Activated CD4-positive, alpha-beta T cell treated with anti-CD3 and anti-CD28 coated beads, Interleukin-2, Interleukin-4, amounts not matched to agents 100 ng/mL and 50 ng/mL, durations not matched to agents 16 hours and 8 hours (primary cell): Measurements from ENCODE around the gene DHRS7B.
"Not testable (repeated sequence)": the region's sequence is repeated elsewhere in the genome, so short reads cannot be mapped to it uniquely, and the experiment has no call there.

ENCODE experiments used
- DNase-seq: peaks from one replicate; pipeline ENCODE4 v3.0.0-alpha.2; 2020; ENCODE audit warnings: low spot score

The DHRS7B gene

GRCh38 chr17:21210411-21211076 is 83.8 kb downstream of the DHRS7B start:
- DNase-seq = no peak

- no peak for DNase-seq
These were observed 85.2 kb downstream of the DHRS7B start for GRCh38 chr17:21211825-21212479.

- DNase-seq = no peak
These were observed 86.3 kb downstream of the DHRS7B start for GRCh38 chr17:21212826-21213637.

DNA sequence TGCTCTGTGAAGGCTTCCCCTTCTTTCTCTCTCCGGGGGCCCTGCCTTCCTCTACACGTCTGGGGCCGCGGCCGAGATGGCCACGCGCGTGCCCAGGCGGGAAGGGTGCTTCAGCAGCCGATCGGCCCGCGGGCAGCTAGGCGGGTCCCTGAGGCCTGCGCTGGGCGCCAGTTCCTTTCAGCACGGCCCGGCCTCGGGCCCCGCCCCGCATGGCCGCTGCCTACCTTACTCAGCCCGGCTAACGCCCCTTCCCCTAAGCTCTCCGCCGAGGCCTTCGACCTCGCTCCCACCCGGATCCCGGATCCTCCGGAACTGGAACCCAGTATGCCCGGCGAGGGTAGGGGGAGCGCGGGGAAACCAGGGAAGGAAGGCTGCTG is 86.9 kb downstream of the DHRS7B start:
- DNase-seq = no peak

- peak; percentile 97 for DNase-seq
These were observed 87.4 kb downstream of the DHRS7B start, which contains the start of gene TMEM11 for GRCh38 chr17:21214015-21214776. Gene TMEM11, minus strand, starts transcription at chr17:21214161. Its CDS starts 9 bp downstream, at chr17:21214152.

- no peak for DNase-seq
These were observed 88.2 kb downstream of the DHRS7B start for GRCh38 chr17:21214777-21215541.

DNA sequence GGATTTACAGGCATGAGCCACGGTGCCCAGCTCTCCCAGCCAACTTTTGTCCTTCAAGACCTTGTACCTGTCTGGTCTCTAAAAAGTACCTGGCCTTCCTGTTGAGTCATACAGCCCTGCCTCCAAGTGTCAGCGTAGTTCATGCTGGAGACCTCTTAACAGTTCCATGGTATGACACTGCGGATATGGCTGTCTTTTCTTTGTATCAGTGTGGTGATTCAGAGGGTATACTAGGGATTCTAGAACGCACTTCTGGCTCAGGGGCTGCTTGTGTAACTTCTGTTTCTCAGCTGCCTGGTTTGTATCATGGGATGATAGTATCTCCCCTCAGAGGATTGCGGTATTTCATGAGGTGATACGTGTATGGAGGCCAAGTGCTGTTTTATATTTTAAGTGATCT is 89.2 kb downstream of the DHRS7B start:
- DNase-seq = peak; percentile 14

GRCh38 chr17:21217346-21217745 is 90.6 kb downstream of the DHRS7B start:
- DNase-seq = no peak

- no peak for DNase-seq
These were observed 91.3 kb downstream of the DHRS7B start for GRCh38 chr17:21218101-21218500.

- DNase-seq = no peak
These were observed 92.1 kb downstream of the DHRS7B start for GRCh38 chr17:21218831-21219380.

DNA sequence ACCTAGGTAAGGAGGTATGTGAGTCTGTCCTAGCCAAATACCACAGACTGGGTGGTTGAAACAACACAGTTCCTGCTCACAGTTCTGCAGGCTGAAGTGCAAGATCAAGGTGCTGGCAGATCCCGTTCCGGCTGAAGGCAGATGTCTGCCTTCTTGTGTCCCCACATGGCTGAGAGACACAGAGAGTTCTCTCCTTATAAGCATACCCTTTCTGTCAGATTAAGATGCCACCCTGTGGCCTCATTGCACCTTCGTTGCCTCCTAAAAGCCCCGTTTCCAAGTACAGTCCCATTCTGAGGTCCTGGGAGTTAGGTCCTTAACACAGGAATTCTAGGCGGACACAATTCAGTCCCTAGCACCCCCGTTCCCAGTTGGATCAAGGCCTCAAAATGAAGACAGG is 96.3 kb downstream of the DHRS7B start:
- no peak for DNase-seq

DNA sequence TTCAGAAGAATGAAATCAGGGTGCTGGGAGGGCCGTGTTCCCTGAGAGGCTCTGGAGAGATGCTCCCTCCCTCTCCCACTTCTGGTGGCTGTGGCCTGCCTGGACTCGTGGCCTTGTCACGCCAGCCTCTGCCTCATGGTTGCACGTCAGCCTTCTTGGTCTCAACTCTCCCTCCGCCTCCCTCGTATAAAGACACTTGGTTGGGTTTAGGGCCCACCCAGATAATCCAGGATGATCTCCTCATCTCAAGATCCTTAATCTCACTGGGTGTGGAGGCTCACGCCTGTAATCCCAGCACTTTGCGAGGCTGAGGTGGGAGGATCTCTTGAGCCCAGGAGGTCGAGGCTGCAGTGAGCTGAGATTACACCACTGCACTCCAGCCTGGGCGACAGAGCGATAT is 100.5 kb downstream of the DHRS7B start:
- not testable (repeated sequence) for DNase-seq

- DNase-seq = no peak
These were observed 101.3 kb downstream of the DHRS7B start for GRCh38 chr17:21228111-21228510.

DNA sequence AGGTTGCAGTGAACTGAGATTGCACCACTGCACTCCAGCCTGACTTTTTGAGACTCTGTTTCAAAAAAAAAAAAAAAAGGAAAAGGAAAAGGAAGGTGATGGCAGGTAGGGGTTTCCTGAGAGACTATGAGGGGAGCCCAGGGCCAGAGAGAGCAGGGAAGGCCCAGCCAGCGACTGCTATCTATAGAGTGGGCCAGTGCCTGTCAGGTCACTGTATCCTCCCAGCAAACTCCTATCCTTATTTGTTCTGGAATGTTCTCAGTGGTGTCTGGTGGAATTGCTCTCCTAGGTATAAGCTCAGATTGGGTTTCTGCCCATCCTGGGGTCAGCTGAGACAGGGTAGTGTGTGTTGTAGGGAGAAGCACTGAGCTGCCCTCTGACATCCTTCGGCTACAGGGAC is 102.1 kb downstream of the DHRS7B start:
- DNase-seq = no peak

- no peak for DNase-seq
These were observed 104.8 kb downstream of the DHRS7B start for GRCh38 chr17:21231533-21231932.

- DNase-seq = no peak
These were observed 105.4 kb downstream of the DHRS7B start for GRCh38 chr17:21232033-21232749.

GRCh38 chr17:21233581-21234347 is 107.0 kb downstream of the DHRS7B start:
- DNase-seq = no peak

- no peak for DNase-seq
These were observed 109.2 kb downstream of the DHRS7B start for GRCh38 chr17:21235921-21236320.

- DNase-seq = no peak
These were observed 113.1 kb downstream of the DHRS7B start for GRCh38 chr17:21239680-21240368.
